ENCODE data around the gene FGG.

GRCh38 chr4:154623436-154623835 is 11.0 kb upstream of the FGG start:
- TF ChIP-seq CTCF (IDR thresholded peaks at IDR 0.05): no peak
- no peak for TF ChIP-seq POLR2AphosphoS5 (IDR thresholded peaks at IDR 0.05)
- TF ChIP-seq POLR2A (IDR thresholded peaks at IDR 0.05): no peak
- no peak for TF ChIP-seq EP300 (IDR thresholded peaks at IDR 0.05)

Measured in suprapubic skin (tissue), 4 donors.